GM10847 (cell line): Measurements from ENCODE around the gene CMIP.

Experiments used
- POLR2A ChIP-seq: IDR thresholded peaks from 2 replicates; pipeline ENCODE4 v1.6.1; 2011; ENCODE audit not compliant: insufficient read length; ENCODE audit errors: extremely low read depth

Gene CMIP

GRCh38 chr16:81517629-81518438 lies 73.2 kb downstream of the CMIP start:
- no peak for TF ChIP-seq POLR2A

- no peak for TF ChIP-seq POLR2A
These were observed 73.8 kb downstream of the CMIP start for GRCh38 chr16:81518439-81518757.

GRCh38 chr16:81519301-81520150 lies 74.9 kb downstream of the CMIP start:
- TF ChIP-seq POLR2A, result no peak

GRCh38 chr16:81520151-81520470 lies 75.5 kb downstream of the CMIP start:
- TF ChIP-seq POLR2A, result no peak

- no peak for TF ChIP-seq POLR2A
These were observed 76.0 kb downstream of the CMIP start for GRCh38 chr16:81520560-81521135.

GRCh38 chr16:81521141-81521626 lies 76.6 kb downstream of the CMIP start:
- no peak for TF ChIP-seq POLR2A

GRCh38 chr16:81522108-81522701 lies 77.6 kb downstream of the CMIP start:
- TF ChIP-seq POLR2A, result no peak

GRCh38 chr16:81523387-81524115 lies 78.9 kb downstream of the CMIP start:
- no peak for TF ChIP-seq POLR2A

- no peak for TF ChIP-seq POLR2A
These were observed 79.8 kb downstream of the CMIP start for GRCh38 chr16:81524382-81524781.

GRCh38 chr16:81526199-81526598 lies 81.6 kb downstream of the CMIP start:
- no peak for TF ChIP-seq POLR2A

- TF ChIP-seq POLR2A, result no peak
These were observed 82.3 kb downstream of the CMIP start for GRCh38 chr16:81526935-81527334.

GRCh38 chr16:81527477-81528178 lies 83.0 kb downstream of the CMIP start:
- no peak for TF ChIP-seq POLR2A

- no peak for TF ChIP-seq POLR2A
These were observed 83.6 kb downstream of the CMIP start for GRCh38 chr16:81528256-81528655.

- no peak for TF ChIP-seq POLR2A
These were observed 85.7 kb downstream of the CMIP start for GRCh38 chr16:81530296-81530721.
